Ishikawa (cell line): ENCODE data around the gene IZUMO1R.

Experiments used
- CREB1 ChIP-seq: IDR thresholded peaks from 2 replicates; pipeline ENCODE4 v1.6.1; 2012; ENCODE audit warnings: low read depth
- RAD21 ChIP-seq: IDR thresholded peaks from 2 replicates; pipeline ENCODE4 v1.6.1; 2012; ENCODE audit warnings: low read depth
- TEAD4 ChIP-seq: IDR thresholded peaks from 2 replicates; pipeline ENCODE4 v1.6.1; 2012
- TF ChIP-seq, protein P1 (sequence below): IDR thresholded peaks from 2 replicates; pipeline ENCODE4 v1.6.1; 2012

DNA sequence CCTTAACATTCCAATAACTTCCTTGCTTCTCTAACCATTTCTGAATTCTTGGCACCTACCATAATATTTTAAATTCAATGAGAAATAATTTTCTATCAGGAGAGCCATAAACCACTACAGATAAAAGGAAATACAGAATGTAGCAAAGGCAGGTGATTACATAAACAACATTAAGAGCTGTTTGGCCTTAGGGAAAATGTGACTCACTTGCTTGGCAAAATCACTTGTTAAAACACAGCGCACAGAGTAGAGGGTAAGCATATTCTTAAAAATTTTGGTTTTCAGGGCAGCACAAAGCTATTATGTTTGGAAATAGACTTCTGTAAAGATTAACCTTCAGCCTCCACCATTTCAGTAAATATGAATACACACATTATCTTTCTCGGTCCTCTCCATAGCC lies 26.4 kb downstream of the IZUMO1R start:
- no peak for TF ChIP-seq RAD21
- TF ChIP-seq, protein P1, sequence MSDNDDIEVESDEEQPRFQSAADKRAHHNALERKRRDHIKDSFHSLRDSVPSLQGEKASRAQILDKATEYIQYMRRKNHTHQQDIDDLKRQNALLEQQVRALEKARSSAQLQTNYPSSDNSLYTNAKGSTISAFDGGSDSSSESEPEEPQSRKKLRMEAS = no peak
- TF ChIP-seq TEAD4 = no peak
- no peak for TF ChIP-seq CREB1
